VCaP (cell line): ENCODE measurements around the gene ATP6V1A.

Source experiments
- H3K27ac ChIP-seq: fragments of 450-650 bp; 2 replicates; pipeline ENCODE4 v1.5.1; 2017
- CTCF ChIP-seq: fragments of 450-650 bp; conservative IDR thresholded peaks from 2 replicates; pipeline ENCODE4 v1.5.1; 2017; ENCODE audit warnings: mild to moderate bottlenecking, moderate library complexity

Gene ATP6V1A

GRCh38 chr3:113795693-113796092, 48.9 kb downstream of the ATP6V1A start:
- TF ChIP-seq CTCF: no peak; the same call in 1 of the 2 replicates
- no peak overlapping the region for H3K27ac ChIP-seq

- no peak overlapping the region for H3K27ac ChIP-seq
- TF ChIP-seq CTCF: no peak
Measured at GRCh38 chr3:113802795-113803455, 56.1 kb downstream of the ATP6V1A start.

- H3K27ac ChIP-seq: no peak overlapping the region
- no peak for TF ChIP-seq CTCF
Measured at GRCh38 chr3:113804661-113805060, 57.8 kb downstream of the ATP6V1A start.

- TF ChIP-seq CTCF: no peak
- no peak overlapping the region for H3K27ac ChIP-seq
Measured at GRCh38 chr3:113805249-113805648, 58.4 kb downstream of the ATP6V1A start.

GRCh38 chr3:113812854-113813253, 66.0 kb downstream of the ATP6V1A start:
- no peak overlapping the region for H3K27ac ChIP-seq
- TF ChIP-seq CTCF: no peak

- H3K27ac ChIP-seq: no peak overlapping the region
- no peak for TF ChIP-seq CTCF
Measured at GRCh38 chr3:113819866-113820265, 73.0 kb downstream of the ATP6V1A start.

GRCh38 chr3:113825090-113825489, 78.3 kb downstream of the ATP6V1A start:
- no peak; the same call in 1 of the 2 replicates for TF ChIP-seq CTCF
- H3K27ac ChIP-seq: no peak overlapping the region
